ENCODE results near the gene CACTIN.

The CACTIN gene

GRCh38 chr19:3615524-3616135, 11.0 kb downstream of the CACTIN start:
- ChIA-PET POLR2A (no interaction called here), CTCF (interaction anchor here (1.4 to 2.0 kb wide), 3 partner anchors 12 to 71 kb away, joined by 4 to 9 read pairs (median 5); no protein-coding TSS in a partner anchor)
- no peak for TF ChIP-seq CTCF (IDR thresholded peaks at IDR 0.05; ENCODE audit: control extremely low read depth, extremely low read depth, low read depth, missing control alignments)
- DNase-seq (ENCODE audit: extremely low spot score), result no peak

GRCh38 chr19:3614858-3615505, 11.6 kb downstream of the CACTIN start:
- ChIA-PET POLR2A (no interaction called here), CTCF (no interaction called here)
- no peak for TF ChIP-seq CTCF (IDR thresholded peaks at IDR 0.05; ENCODE audit: control extremely low read depth, extremely low read depth, low read depth, missing control alignments)
- no peak for DNase-seq (ENCODE audit: extremely low spot score)

GRCh38 chr19:3613818-3614661, 12.6 kb downstream of the CACTIN start:
- no peak for TF ChIP-seq CTCF (IDR thresholded peaks at IDR 0.05; ENCODE audit: control extremely low read depth, extremely low read depth, low read depth, missing control alignments)
- DNase-seq (ENCODE audit: extremely low spot score), result no peak
- CTCF ChIA-PET, result no interaction called here

GRCh38 chr19:3612901-3613741, 13.5 kb downstream of the CACTIN start:
- DNase-seq (ENCODE audit: extremely low spot score), result no peak
- ChIA-PET POLR2A (no interaction called here), CTCF (no interaction called here)
- TF ChIP-seq CTCF (IDR thresholded peaks at IDR 0.05; ENCODE audit: control extremely low read depth, extremely low read depth, low read depth, missing control alignments), result no peak

More at GRCh38 chr19:3613818-3614661, 12.6 kb downstream of the CACTIN start:
- POLR2A ChIA-PET, result no interaction called here

GRCh38 chr19:3612330-3612729, 14.3 kb downstream of the CACTIN start:
- CTCF ChIA-PET, result no interaction called here
- DNase-seq (ENCODE audit: extremely low spot score), result no peak
- no peak for TF ChIP-seq CTCF (IDR thresholded peaks at IDR 0.05; ENCODE audit: control extremely low read depth, extremely low read depth, low read depth, missing control alignments)
- POLR2A ChIA-PET, result no interaction called here

GRCh38 chr19:3611841-3612240, 14.7 kb downstream of the CACTIN start:
- DNase-seq (ENCODE audit: extremely low spot score), result no peak
- ChIA-PET CTCF (no interaction called here), POLR2A (no interaction called here)
- no peak for TF ChIP-seq CTCF (IDR thresholded peaks at IDR 0.05; ENCODE audit: control extremely low read depth, extremely low read depth, low read depth, missing control alignments)
